Astrocyte (in vitro differentiated cells and primary cell): ENCODE data around the gene HSF5. TPM values are rescaled to one million over a fixed set of nuclear protein-coding genes. Genes with fewer than 3 reads are reported as not detected.

Experiments
- DNase-seq: peaks from one replicate; pipeline ENCODE4 v3.0.0-alpha.2; 2010; ENCODE audit warnings: low read depth
- FAIRE-seq: peaks from 2 replicates; lab custom pipeline; 2011; peaks lifted over from hg19 to GRCh38; lab: Jason Lieb, UNC
- H2AFZ ChIP-seq: 2 replicates; pipeline ENCODE4 v1.6.0; 2012; ENCODE audit warnings: low read depth, low read length, inconsistent platforms
- H3K27ac ChIP-seq: 2 replicates; pipeline ENCODE4 v1.5.1; 2011; ENCODE audit warnings: low read depth, low read length, inconsistent platforms
- H3K27me3 ChIP-seq: 2 replicates; pipeline ENCODE4 v1.6.0; 2011; ENCODE audit warnings: low read length, inconsistent platforms; ENCODE audit not compliant: insufficient read depth
- H3K36me3 ChIP-seq: 2 replicates; pipeline ENCODE4 v1.5.1; 2011; ENCODE audit warnings: low read length, inconsistent platforms; ENCODE audit not compliant: insufficient read depth
- H3K4me1 ChIP-seq: 2 replicates; pipeline ENCODE4 v1.5.1; 2011; ENCODE audit warnings: low read length, inconsistent platforms; ENCODE audit not compliant: insufficient read depth
- H3K4me2 ChIP-seq: 2 replicates; pipeline ENCODE4 v1.6.0; 2012; ENCODE audit warnings: low read length, inconsistent platforms
- H3K4me3 ChIP-seq: 2 replicates; pipeline ENCODE4 v1.5.1; 2011; ENCODE audit warnings: low read depth, mild to moderate bottlenecking, low read length, inconsistent platforms; ENCODE audit not compliant: insufficient read depth
- H3K79me2 ChIP-seq: 2 replicates; pipeline ENCODE4 v1.6.0; 2012; ENCODE audit warnings: mild to moderate bottlenecking, low read length, inconsistent platforms; ENCODE audit not compliant: insufficient read depth
- H3K9ac ChIP-seq: 2 replicates; pipeline ENCODE4 v1.6.0; 2012; ENCODE audit warnings: mild to moderate bottlenecking, low read length, inconsistent platforms
- H3K9me3 ChIP-seq: 2 replicates; pipeline ENCODE4 v1.5.1; 2012; ENCODE audit warnings: low read depth, mild to moderate bottlenecking, low read length, inconsistent platforms; ENCODE audit not compliant: insufficient read depth
- H4K20me1 ChIP-seq: 2 replicates; pipeline ENCODE4 v1.6.0; 2012; ENCODE audit warnings: low read length, inconsistent platforms; ENCODE audit not compliant: insufficient read depth
- H3K27ac Mint-ChIP-seq: one replicate; pipeline ENCODE4 v1.8.0; 2021; ENCODE audit warnings: mild to moderate bottlenecking, mixed read lengths; ENCODE audit not compliant: unreplicated experiment
- H3K27me3 Mint-ChIP-seq: one replicate; pipeline ENCODE4 v1.8.0; 2021; ENCODE audit warnings: low read depth, mixed read lengths; ENCODE audit not compliant: unreplicated experiment
- H3K36me3 Mint-ChIP-seq: one replicate; pipeline ENCODE4 v1.8.0; 2021; ENCODE audit warnings: low read depth, mixed read lengths; ENCODE audit not compliant: unreplicated experiment
- H3K4me1 Mint-ChIP-seq: one replicate; pipeline ENCODE4 v1.8.0; 2021; ENCODE audit warnings: low read depth, mixed read lengths; ENCODE audit not compliant: unreplicated experiment
- H3K4me3 Mint-ChIP-seq: one replicate; pipeline ENCODE4 v1.8.0; 2021; ENCODE audit warnings: mild to moderate bottlenecking, moderate library complexity, mixed read lengths; ENCODE audit not compliant: unreplicated experiment
- H3K9me3 Mint-ChIP-seq: one replicate; pipeline ENCODE4 v1.8.0; 2021; ENCODE audit warnings: mild to moderate bottlenecking, mixed read lengths; ENCODE audit not compliant: unreplicated experiment
- CTCF ChIP-seq: IDR thresholded peaks from 2 replicates; pipeline ENCODE4 v1.5.1; 2011; ENCODE audit warnings: low read depth, mild to moderate bottlenecking, inconsistent platforms, low read length, moderate library complexity; ENCODE audit not compliant: insufficient read depth
- EZH2 ChIP-seq: IDR thresholded peaks from 2 replicates; pipeline ENCODE4 v1.6.1; 2012; ENCODE audit warnings: mild to moderate bottlenecking, low read length, inconsistent platforms; ENCODE audit not compliant: insufficient read depth
- total RNA-seq: library from RNA; stranded (reverse); gene quantifications from 2 replicates; pipeline ENCODE4 v1.2.1, GENCODE V29; 2021

HSF5 gene
- total RNA-seq, 1 donor from 2014 or later: not detected

- H3K27me3 ChIP-seq: no peaks in the 10 kb centered on the region
- peaks cover 25% of the 10 kb centered on the region for H4K20me1 ChIP-seq
- FAIRE-seq: no peak
- H3K9me3 ChIP-seq: no peaks in the 10 kb centered on the region
- DNase-seq: no peak
- no peak for TF ChIP-seq EZH2
- TF ChIP-seq CTCF: no peak
- H3K79me2 ChIP-seq: peaks cover 5% of the 10 kb centered on the region
- H3K4me2 ChIP-seq: no peak overlapping the region
- peaks cover 28% of the 10 kb centered on the region for H3K36me3 ChIP-seq
- H3K27ac Mint-ChIP-seq: peak overlapping the region; percentile 68
- peaks cover 2% of the 10 kb centered on the region for H3K27me3 Mint-ChIP-seq
- no peak overlapping the region for H3K4me3 Mint-ChIP-seq
- peaks cover 20% of the 10 kb centered on the region for H3K36me3 Mint-ChIP-seq
- H3K9ac ChIP-seq: no peak overlapping the region
- H2AFZ ChIP-seq: no peak overlapping the region
- H3K4me1 Mint-ChIP-seq: peaks cover 4% of the 10 kb centered on the region
- no peak overlapping the region for H3K27ac ChIP-seq
- no peaks in the 10 kb centered on the region for H3K9me3 Mint-ChIP-seq
- H3K4me3 ChIP-seq: no peak overlapping the region
- H3K4me1 ChIP-seq: peaks cover 19% of the 10 kb centered on the region
These were observed 21.9 kb upstream of the HSF5 start for GRCh38 chr17:58510075-58510474.

- H3K4me3 Mint-ChIP-seq: no peak overlapping the region
- Histone ChIP-seq H4K20me1 (peaks cover 23% of the 10 kb centered on the region), H3K4me1 (peaks cover 10% of the 10 kb centered on the region), H3K9ac (no peak overlapping the region), H3K4me2 (no peak overlapping the region), H3K9me3 (no peaks in the 10 kb centered on the region), H3K4me3 (no peak overlapping the region), H3K36me3 (peaks cover 35% of the 10 kb centered on the region), H3K79me2 (peaks cover 1% of the 10 kb centered on the region), H2AFZ (no peak overlapping the region), H3K27ac (no peak overlapping the region), H3K27me3 (no peaks in the 10 kb centered on the region)
- DNase-seq: no peak
- H3K27ac Mint-ChIP-seq: no peak overlapping the region
- H3K36me3 Mint-ChIP-seq: peaks cover 26% of the 10 kb centered on the region
- TF ChIP-seq CTCF (no peak), EZH2 (no peak)
- peaks cover 2% of the 10 kb centered on the region for H3K27me3 Mint-ChIP-seq
- no peak for FAIRE-seq
- peaks cover 4% of the 10 kb centered on the region for H3K4me1 Mint-ChIP-seq
- no peaks in the 10 kb centered on the region for H3K9me3 Mint-ChIP-seq
These were observed 20.3 kb upstream of the HSF5 start for GRCh38 chr17:58508341-58509067.

GRCh38 chr17:58507123-58507634, 19.0 kb upstream of the HSF5 start:
- Histone ChIP-seq H3K27ac (peak overlapping the region; percentile 58), H3K4me2 (no peak overlapping the region), H3K27me3 (no peaks in the 10 kb centered on the region), H3K4me1 (peaks cover 7% of the 10 kb centered on the region), H3K4me3 (no peak overlapping the region), H3K9me3 (no peaks in the 10 kb centered on the region), H3K9ac (peak overlapping the region; percentile 22), H4K20me1 (peaks cover 10% of the 10 kb centered on the region), H3K79me2 (no peaks in the 10 kb centered on the region), H3K36me3 (peaks cover 38% of the 10 kb centered on the region), H2AFZ (no peak overlapping the region)
- H3K4me1 Mint-ChIP-seq: no peaks in the 10 kb centered on the region
- DNase-seq (no peak), FAIRE-seq (no peak)
- no peak for TF ChIP-seq CTCF
- TF ChIP-seq EZH2: no peak
- H3K36me3 Mint-ChIP-seq: peaks cover 30% of the 10 kb centered on the region
- H3K27ac Mint-ChIP-seq: no peak overlapping the region
- no peaks in the 10 kb centered on the region for H3K27me3 Mint-ChIP-seq
- no peaks in the 10 kb centered on the region for H3K9me3 Mint-ChIP-seq
- H3K4me3 Mint-ChIP-seq: no peak overlapping the region
